NOMO-1 (cell line): ENCODE data around the gene NOC4L.
"Not testable (repeated sequence)": the region's sequence is repeated elsewhere in the genome, so short reads cannot be mapped to it uniquely, and the experiment has no call there.

Experiments
- DNase-seq, 2 experiments: peaks; one replicate each; lab custom pipeline; 2025; ENCODE audit not compliant: unreplicated experiment in 2 of 2; lab: John Stamatoyannopoulos, UW

The NOC4L gene

DNA sequence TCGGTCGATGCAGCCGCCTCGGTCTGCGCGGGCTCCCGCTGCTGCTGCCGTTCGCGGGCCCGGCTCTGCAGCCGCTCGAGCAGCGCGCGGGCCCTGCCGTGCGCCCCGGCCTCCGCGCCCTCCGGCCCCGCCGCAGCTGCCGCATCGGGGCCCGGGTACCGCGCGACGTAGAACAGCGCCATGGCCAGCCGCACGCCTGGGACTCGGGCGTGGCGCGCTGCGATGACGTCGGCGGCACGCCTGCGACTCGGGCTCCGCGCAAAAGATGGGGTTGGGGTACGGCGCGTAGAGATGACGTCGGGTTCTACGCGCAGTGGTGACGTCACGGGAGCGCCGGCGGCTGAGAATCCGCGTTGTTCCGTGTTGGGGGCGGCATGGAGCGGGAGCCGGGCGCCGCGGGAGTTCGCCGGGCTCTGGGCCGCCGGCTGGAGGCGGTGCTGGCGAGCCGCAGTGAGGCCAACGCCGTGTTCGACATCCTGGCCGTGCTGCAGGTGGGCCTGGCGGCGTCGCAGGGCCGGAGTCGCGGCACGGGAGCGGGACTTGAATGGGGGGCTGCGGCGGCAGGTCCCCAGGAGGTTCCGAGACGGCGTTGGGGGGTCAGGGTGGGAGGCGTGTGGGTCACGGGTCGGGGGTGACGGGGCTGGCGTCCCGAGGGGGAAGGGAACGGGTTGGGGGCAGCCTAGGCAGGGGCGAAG, at the start of gene NOC4L, which contains the start of gene DDX51:
TSS of gene NOC4L (plus strand) at position 343 of the 695 bp plus-strand sequence. CDS start at position 375, 32 bp downstream.
TSS of gene DDX51 (minus strand) at position 205 of the 695 bp plus-strand sequence. CDS start at position 182, 23 bp downstream.
- DNase-seq: peak; percentile 85 to 93

DNA sequence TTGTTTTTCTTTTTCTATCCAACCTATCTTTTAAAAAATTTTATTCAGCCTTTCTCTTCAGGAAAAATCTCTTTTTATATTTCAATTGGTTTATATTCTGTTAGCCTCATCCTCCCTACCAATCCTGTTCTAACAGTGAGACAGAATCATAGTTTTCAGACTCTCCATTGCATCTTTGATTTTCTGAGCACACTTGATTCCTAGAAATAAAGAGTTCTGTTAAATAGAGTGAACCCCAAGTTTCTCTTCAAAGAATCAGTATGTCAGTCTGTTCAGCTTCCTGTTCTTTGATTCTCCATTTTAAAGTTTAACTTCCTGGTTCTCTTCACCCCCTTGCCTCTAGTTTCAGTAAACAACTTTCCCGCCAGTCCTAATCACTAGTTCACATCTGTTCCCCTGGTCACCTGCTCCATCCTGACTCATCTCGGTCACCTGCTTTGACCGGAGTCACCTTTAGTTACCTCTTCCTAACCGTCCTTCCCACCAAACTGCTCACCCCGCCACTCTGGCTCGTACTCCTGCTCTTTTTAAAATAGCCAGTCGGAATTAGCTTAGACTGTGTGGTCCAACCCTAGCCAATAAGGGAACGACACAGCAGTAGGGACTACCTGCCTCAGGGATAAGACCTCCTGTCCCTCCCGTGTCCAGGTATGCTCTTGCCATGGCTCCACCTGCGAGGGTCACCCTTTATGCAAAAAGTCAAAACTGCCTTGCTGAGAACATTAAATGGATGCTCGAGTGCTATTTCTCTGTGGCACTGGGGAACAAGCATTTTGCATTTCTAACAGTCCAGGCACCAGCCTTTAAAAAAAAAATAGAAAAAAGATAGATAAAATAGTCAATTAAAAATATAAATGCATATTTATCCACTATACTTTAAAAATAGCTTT, 48.5 kb upstream of the NOC4L start:
- no peak for DNase-seq

DNA sequence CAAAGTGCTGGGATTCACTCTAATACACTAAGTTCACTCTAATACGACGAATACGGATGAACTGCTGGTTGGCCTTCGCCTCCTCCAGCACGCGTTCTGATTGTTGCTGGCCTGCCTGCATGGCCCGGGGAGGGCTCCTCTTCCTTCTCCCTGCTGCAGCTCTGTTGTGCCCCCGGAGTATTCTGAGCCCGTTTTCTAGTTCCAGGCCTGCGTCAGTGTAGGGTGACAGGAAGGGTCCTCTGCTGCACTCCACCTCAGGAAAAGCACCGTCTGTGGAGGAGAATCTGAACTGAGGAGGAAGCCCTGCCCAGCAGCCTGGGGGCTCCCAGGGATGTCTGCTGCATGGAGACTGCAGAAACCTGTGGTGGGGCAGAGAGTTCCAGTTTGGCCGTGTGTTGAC, 44.5 kb upstream of the NOC4L start:
- no peak for DNase-seq

DNA sequence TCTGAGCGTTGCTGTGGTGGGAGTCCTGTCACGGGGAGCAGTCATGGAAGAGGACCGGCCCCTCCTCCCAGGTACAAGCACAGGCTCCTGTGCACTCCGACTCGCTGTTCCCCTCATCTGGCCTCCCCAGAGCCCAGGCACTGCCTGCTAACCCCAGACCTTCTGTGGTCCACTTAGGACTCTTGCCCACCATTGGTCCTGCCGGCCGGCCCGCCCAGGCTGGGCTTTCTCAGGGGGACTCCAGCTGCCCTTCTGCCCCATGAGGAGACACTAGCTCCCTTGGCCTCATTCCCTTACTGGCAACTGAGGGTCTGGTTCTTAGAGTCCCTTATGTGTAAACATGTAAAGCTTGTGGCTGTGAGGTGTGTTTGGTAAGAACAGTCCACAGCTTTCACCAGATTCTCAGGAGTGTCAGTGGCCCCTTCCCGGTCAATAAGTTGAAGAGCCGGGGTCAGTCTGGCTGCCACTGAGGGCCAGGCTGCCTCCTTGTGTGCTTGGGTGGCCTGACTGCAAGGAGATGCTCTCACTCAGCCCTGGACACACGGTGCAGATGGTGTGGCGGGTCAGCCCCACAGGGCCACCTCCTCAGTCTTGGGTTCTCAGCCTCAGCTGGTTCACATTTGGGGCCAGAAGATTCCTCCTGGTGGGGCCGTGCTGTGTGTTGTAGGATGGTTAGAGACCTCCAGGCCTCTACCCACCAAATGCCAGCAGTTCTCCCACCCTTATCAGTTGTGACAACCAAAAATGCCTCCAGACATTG, 43.8 kb upstream of the NOC4L start:
- no peak for DNase-seq

DNA sequence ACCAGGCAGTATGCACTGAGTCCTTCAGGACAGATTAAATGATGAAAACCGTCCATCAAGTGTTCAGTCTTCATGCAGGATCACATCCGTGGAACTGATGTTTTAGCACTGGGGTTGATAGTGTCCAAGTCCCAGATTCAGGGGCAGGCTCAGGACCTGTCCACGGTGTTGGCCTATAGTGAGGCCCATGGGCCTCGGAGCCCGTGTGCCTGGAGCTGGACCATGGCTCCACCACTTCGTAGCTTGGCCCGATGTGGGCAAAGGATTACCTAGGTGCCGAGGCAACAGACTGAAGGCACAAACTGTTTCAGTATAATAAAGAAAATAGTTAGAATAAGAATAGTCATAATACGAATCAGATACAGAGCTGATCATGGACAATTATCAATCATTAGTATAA, 42.0 kb upstream of the NOC4L start:
- no peak for DNase-seq

DNA sequence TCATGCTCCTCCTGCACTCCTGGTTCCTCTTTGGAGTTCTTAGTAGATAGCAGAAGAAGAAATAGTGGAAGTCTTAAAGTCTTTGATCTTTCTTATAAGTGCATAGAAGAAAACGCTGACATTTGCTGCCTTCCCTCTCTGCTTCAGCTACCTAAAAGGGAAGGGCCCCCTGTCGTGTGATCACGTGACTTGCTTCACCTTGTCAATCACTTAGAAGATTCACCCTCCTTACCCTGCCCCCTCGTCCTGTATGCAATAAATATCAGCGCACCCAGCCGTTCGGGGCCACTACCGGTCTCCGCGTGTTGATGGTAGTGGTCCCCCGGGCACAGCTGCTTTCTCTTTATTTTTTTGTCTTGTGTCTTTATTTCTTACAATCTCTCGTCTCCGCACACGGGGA, 41.2 kb upstream of the NOC4L start:
- DNase-seq: not testable (repeated sequence)

DNA sequence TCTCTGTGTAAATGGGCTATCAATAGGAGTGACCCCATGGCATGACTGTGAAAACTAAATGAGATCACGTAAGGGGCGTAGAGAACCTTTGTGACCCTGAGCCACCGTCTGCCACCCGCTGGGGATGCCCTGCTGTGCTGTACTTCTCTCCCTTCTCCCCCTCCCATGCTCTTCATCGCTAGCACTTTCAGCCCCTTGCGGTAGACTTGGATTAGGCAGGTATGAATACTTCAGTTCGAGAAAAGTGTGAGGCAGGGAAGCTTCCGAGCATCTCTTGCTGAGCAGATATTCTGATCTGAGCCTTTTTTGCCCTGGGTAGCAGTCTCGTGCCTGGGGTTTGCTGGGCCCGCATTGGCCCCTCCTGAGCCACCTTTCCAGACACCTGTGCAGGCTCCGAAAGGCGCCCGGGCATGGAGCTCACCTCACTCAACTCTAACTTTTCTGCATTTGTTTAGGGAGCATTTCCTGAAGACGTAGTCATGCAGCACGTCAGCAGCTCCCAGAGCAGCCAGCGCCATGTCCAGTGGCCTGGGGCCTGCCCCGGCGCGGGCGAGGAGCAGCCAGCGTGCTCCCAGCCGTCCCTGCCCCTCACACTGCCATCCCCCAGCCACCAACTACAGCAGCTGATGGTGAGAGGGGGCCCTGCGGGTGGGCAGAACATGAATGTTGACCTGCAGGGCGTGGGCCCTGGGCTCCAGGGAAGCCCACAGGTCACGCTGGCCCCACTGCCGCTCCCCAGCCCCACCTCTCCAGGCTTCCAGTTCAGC, 40.5 kb upstream of the NOC4L start:
- no peak for DNase-seq

DNA sequence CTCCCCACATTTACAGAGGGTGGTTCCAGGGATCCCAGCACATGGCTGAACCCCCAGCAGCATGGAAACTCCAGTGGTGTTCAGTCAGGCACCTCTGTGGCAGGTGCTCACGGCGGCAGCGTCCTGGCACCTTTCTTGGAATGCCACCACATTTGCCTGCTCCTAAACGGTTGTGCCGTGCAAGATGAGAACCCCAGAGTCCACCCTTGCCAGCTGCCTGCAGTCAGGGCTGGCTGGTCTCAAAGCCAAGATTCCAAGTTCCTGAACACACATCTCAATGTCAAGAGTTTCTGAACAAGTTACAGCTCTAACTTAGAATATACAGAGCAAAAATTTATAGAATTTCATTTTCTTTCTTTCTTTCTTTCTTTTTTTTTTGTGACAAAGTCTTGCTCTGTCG, 38.8 kb upstream of the NOC4L start:
- DNase-seq: no peak

DNA sequence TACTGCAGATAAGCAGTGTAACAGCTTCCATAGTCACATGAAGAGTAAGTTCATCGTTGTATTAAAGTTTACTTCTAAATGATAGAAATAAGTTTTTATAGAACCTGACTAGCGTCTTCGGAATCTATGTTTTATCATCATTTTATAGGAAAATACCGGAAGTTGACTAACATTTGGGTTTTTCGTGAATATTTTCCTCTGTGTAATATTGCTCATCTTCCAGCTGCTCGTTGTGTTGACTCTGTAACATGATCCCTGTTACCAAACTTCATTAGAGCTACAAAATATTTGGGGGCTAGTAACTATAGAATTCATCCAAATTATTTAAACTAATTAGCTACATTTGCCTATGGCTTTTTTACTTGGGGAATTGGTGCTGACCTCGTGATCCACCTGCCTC, 37.3 kb upstream of the NOC4L start:
- DNase-seq: no peak

DNA sequence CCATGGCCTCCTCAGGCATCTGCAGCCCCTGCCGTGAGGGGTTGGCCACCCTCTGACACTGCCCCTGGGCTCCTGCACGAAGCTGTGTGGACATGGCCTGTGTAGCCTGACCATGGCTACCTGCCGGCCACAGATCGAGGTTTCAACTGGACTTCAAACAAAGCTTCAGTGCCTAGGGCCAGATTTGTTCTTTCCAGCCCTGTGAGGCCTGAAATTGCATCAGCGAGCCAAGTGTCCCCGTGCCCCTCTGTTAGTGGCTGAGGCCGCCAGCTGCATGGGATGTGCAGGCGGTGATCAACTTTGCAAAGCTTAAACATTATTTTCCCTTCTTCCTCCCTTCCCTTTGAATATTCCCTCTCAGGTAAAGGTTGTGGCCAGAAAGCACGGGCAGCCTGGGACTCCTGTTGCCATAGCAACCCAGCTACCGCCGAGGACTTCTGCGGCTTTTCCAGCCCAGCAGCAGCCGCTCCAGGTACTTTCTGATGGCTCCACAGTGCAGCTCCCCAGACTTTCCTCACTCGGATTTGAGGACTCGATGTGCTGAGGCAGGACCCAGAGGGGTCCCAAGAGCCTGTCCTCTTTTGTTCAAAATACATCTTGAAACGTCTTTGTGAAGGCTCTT, 35.9 kb upstream of the NOC4L start:
- DNase-seq: no peak

DNA sequence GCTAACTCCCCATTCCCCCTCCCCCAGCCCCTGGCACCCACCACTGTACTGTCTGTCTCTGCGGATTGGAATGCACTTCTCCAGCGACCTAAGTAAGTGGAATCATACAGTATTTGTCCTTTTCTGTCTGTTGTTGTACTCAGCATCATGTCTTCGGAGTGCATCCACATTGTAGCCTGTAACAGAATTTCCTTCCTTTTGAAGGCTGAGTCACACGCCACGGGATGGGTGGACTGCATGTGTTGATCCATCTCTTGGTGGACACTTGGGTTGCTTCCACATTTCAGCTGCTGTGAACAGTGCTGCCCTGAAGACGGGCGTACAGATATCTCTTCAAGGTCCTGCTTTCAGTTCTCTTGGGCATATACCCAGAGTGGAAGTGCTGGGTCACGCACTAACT, 34.5 kb upstream of the NOC4L start:
- no peak for DNase-seq

DNA sequence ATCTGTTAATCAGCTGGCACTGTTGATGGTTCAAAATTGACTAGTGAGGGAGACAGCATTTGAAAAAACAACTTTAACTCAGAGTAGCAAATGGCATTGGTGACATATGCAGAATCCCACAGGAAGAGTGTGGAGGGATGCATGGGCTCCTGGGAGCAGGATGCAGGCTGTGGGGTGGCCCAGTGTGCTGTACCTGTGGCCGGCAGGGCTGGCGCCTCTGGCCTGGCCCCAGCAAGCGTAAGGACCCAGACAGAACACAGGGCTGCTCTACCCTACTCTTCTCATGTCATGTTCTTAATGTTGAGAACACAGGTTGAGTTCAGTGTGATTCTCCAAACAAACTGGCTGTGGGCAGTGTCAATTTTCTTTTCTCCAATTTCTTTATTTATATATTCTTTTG, 33.6 kb upstream of the NOC4L start:
- no peak for DNase-seq

DNA sequence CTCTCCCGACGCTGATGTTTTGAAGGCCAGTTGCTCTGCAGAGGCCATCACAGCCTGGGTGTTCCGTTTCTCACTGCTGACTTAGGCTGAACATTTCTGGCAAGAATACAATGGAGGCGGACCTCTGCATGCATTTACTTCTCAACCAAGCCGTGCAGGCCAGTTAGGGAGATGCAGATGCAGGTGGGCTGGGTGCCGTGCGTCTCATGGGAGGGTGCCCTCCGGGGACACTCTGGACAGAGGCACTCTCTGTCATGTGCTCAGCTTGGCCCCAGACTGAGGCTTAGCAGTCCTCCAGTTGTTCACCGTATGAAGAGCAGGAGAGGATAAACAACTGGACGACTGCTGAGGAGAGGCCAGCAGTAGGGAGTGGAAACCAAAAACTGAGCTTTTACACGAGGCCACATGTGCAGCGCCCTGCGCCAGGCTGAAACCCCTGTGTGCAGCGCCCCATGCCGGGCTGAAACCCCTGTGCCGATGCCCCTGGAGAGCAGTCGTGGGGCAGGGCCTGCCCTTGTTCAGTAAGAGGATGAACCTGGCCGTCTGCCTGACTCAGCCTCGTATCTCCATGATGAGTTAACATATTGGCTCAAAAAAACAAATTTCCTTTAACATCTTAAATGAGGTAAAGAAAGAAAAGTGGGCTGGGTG, 32.5 kb upstream of the NOC4L start:
- no peak for DNase-seq

DNA sequence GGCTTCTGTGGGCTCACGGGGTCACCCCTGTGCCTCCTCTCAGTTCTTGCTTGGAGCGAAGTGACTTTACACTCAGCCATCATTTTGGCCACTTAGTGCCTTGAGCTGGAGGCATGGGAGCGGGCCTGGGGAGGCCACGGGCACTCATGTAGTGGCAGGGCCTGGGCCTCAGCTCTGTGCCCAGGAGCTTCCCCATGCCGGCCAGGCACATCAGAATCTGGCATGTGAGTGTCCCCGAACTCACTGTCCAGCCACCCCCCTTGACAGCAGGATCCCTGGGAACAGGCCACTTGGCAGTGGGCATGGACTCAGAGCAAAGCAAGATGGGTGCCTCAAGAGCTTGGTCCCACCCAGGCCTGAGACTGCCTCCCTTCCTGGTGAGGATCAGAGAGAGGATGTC, 29.6 kb upstream of the NOC4L start:
- no peak for DNase-seq

DNA sequence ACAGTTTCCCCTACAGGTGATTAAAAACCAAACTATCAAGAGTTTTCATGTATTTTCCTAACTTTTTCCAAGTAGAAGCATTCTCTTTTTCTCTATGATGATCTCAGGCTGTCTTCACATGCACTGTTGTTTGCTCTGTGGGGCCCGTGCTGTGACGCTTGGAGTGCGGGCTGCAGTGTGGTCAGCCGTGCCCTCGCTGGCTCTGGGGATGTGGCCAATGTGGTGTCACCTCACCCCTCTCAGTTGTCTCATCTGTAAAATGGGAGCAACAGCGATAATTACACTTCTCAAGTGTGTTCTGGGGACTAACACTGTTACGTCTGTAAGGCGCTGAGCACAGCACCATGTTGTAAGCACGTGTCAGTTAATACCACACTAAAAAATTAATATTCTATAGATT, 28.8 kb upstream of the NOC4L start:
- no peak for DNase-seq

DNA sequence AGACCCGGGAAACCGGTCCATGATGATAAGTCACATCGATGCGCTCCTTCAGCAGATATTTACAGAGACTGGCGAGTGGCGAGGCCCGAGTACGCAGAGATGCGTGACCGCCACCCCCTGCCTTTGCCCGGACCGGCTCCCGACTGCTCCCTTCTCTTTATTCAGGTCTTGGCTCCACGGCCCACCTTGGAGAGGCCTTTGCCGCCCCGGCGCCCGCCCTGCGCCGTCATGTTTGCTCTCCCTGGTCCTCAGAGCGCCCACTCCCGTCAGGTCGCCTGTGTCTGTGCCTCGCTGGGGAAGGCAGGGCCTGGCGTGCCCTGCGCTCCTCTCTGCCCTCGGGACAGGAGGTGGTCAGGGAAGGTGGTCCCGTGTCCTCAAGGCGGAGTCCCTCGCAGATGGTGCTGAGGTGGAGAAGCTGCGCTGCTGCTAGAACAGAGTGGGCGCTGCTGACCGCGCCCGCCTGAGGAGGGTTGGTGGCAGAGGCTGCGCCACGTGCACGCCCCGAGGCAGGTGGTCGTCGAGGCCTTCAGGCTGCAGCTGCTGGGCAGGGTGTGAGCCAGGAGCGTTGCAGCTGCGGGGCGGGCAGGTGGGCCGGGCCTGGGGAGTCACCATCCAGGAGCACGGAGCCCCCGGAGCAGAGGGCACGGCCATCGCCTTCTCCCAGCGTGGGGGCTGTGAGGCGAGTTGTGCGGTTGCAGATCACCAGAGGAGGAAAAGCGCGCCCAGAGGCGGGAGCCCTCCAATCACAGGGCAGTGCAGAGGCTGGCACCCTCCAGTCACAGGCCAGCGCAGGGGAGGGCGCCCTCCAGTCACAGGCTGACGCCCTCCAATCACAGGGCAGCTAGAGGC, 27.3 kb upstream of the NOC4L start:
- DNase-seq: no peak

DNA sequence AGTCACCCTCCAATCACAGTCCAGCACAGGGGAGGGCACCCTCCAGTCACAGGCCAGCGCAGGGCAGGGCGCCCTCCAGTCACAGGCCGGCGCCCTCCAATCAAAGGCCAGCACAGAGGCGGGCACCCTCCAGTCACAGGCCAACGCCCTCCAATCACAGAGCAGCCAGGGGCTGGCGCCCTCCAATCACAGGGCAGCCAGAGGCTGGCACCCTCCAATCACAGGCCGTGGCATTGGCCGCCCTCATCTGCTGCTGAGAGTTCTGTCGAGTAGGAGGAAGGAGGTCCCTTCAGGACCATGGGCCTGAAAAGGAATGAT, 26.7 kb upstream of the NOC4L start:
- DNase-seq: no peak

DNA sequence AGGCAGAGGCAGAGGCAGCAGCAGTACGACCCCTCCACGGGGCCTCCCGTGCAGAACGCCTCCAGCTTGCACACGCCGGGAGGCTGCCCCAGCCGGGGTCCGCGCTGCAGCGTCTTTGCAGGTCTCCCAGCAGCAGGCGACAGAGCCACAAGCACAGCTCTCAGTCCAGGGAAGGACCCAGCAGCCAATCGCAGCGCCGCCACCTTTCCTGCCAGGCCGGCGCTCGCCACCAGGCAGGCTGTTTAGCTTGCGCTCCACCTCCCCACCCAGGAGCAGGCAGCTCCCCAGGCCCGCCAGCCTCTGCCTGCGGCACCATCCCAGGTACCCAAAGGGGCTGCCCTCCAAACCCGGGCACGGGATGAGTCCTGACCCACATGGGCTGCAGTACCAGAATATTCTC, 25.4 kb upstream of the NOC4L start:
- DNase-seq: no peak

DNA sequence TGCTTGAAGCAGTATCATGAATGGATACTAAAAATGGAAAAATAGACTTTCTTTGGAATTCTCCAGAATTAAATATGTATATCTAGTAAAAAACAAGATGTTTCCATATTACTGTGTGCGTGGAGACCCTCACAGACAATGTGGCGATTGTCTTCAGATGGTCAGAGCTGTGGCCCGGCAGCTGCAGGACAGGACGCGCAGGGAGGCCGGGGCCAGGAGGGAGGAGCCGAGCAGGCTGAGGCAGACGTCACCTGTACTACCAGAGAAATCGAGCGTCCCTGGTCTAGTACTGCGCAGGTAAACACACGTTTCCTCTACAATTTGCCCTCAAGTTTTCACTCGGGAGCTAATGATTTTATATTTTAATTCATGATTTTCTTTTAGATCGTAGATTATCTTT, 23.0 kb upstream of the NOC4L start:
- DNase-seq: no peak
